Vagina (tissue), 2 donors: ENCODE measurements around the gene CACNA2D1. TPM values are rescaled to one million over a fixed set of nuclear protein-coding genes. Genes with fewer than 3 reads are reported as not detected.

Source experiments
- DNase-seq, 2 donors: peaks; one replicate each; pipeline ENCODE4 v3.0.0-alpha.2; 2017; ENCODE audit errors: extremely low spot score in 2 of 2
- H3K27ac ChIP-seq: fragments of 200-600 bp; sonication (generic); one replicate; pipeline ENCODE4 v1.5.1; 2019
- H3K27me3 ChIP-seq: fragments of 200-600 bp; sonication (generic); one replicate; pipeline ENCODE4 v1.5.1; 2019
- H3K36me3 ChIP-seq, 2 donors: fragments of 200-600 bp; sonication (generic); one replicate each; pipeline ENCODE4 v1.5.1; 2017 to 2019
- H3K4me1 ChIP-seq: fragments of 200-600 bp; sonication (generic); one replicate; pipeline ENCODE4 v1.5.1; 2019
- H3K4me3 ChIP-seq, 2 donors: fragments of 200-600 bp; sonication (generic); 1 replicate in 1 of 2; 2 replicates in 1 of 2; pipeline ENCODE4 v1.5.1; 2016 to 2019
- H3K9me3 ChIP-seq: fragments of 200-600 bp; sonication (generic); one replicate; pipeline ENCODE4 v1.5.1; 2019
- CTCF ChIP-seq, 3 experiments: fragments of 450-650 bp in 2 of 3; fragments of 200-600 bp in 1 of 3; sonication (generic) in 1 of 3; IDR thresholded peaks; one replicate each; pipeline ENCODE4 v1.5.1; 2017 to 2019; ENCODE audit warnings: antibody characterized with exemption in 3 of 3, mild to moderate bottlenecking in 2 of 3, moderate library complexity in 2 of 3
- POLR2A ChIP-seq, 2 donors: fragments of 450-650 bp; IDR thresholded peaks; one replicate each; pipeline ENCODE4 v1.6.1; 2017; ENCODE audit warnings: antibody characterized with exemption in 2 of 2, mild to moderate bottlenecking in 2 of 2, moderate library complexity in 2 of 2
- POLR2AphosphoS5 ChIP-seq, 2 donors: sonication (generic); formaldehyde crosslinking; IDR thresholded peaks; one replicate each; pipeline ENCODE4 v1.9.0; 2017; ENCODE audit warnings: antibody characterized with exemption in 2 of 2, mild to moderate bottlenecking in 2 of 2, low read depth in 1 of 2; ENCODE audit not compliant: insufficient read depth in 1 of 2
- intact Hi-C: fragments of 100-400 bp; cut with DNase I; formaldehyde crosslinking; loops from one replicate; pipeline ENCODE4 v1.15.1; 2023
- total RNA-seq: library from RNA; depleted of rRNA; stranded (reverse); fragments of >200 nt; gene quantifications from one replicate; pipeline ENCODE4 v1.2.3, GENCODE V29; 2016

CACNA2D1 gene
- total RNA-seq, 1 donor from 2014 or later = 16.9 TPM

- Histone ChIP-seq H3K27ac (no peak overlapping the region), H3K9me3 (no peaks in the 10 kb centered on the region), H3K4me3 (no peak overlapping the region), H3K27me3 (no peaks in the 10 kb centered on the region), H3K4me1 (no peaks in the 10 kb centered on the region), H3K36me3 (no peaks in the 10 kb centered on the region)
- TF ChIP-seq POLR2AphosphoS5 (IDR thresholded peaks at IDR 0.05; ENCODE audit: insufficient read depth in 1 of 2, low read depth in 1 of 2) (no peak), POLR2A (IDR thresholded peaks at IDR 0.05) (no peak), CTCF (IDR thresholded peaks at IDR 0.05) (no peak)
- no peak for DNase-seq
- intact Hi-C loops = no loop called here
Observed at GRCh38 chr7:82175319-82175718, 268.3 kb downstream of the CACNA2D1 start.

GRCh38 chr7:82173400-82174021, 270.1 kb downstream of the CACNA2D1 start:
- H3K36me3 ChIP-seq = no peaks in the 10 kb centered on the region
- no peaks in the 10 kb centered on the region for H3K27me3 ChIP-seq
- intact Hi-C loops = no loop called here
- no peaks in the 10 kb centered on the region for H3K9me3 ChIP-seq
- TF ChIP-seq CTCF (IDR thresholded peaks at IDR 0.05) (no peak), POLR2AphosphoS5 (IDR thresholded peaks at IDR 0.05; ENCODE audit: insufficient read depth in 1 of 2, low read depth in 1 of 2) (no peak), POLR2A (IDR thresholded peaks at IDR 0.05) (no peak)
- H3K4me1 ChIP-seq = no peaks in the 10 kb centered on the region
- H3K4me3 ChIP-seq = no peak overlapping the region
- H3K27ac ChIP-seq = no peak overlapping the region
- DNase-seq = no peak

GRCh38 chr7:82172881-82173280, 270.7 kb downstream of the CACNA2D1 start:
- H3K4me1 ChIP-seq = no peaks in the 10 kb centered on the region
- DNase-seq = no peak
- no peak overlapping the region for H3K4me3 ChIP-seq
- intact Hi-C loops = no loop called here
- no peak for TF ChIP-seq POLR2AphosphoS5 (IDR thresholded peaks at IDR 0.05; ENCODE audit: insufficient read depth in 1 of 2, low read depth in 1 of 2)
- no peak for TF ChIP-seq CTCF (IDR thresholded peaks at IDR 0.05)
- TF ChIP-seq POLR2A (IDR thresholded peaks at IDR 0.05) = no peak
- H3K9me3 ChIP-seq = no peaks in the 10 kb centered on the region
- H3K27ac ChIP-seq = no peak overlapping the region
- H3K27me3 ChIP-seq = no peaks in the 10 kb centered on the region
- no peaks in the 10 kb centered on the region for H3K36me3 ChIP-seq

GRCh38 chr7:82172017-82172416, 271.6 kb downstream of the CACNA2D1 start:
- no peak for TF ChIP-seq CTCF (IDR thresholded peaks at IDR 0.05)
- Histone ChIP-seq H3K36me3 (no peaks in the 10 kb centered on the region), H3K9me3 (no peaks in the 10 kb centered on the region), H3K27me3 (no peaks in the 10 kb centered on the region), H3K4me3 (no peak overlapping the region), H3K4me1 (no peaks in the 10 kb centered on the region), H3K27ac (no peak overlapping the region)
- intact Hi-C loops = no loop called here
- DNase-seq = no peak

GRCh38 chr7:82167558-82168314, 275.8 kb downstream of the CACNA2D1 start:
- Histone ChIP-seq H3K4me1 (no peaks in the 10 kb centered on the region), H3K9me3 (no peaks in the 10 kb centered on the region), H3K4me3 (no peak overlapping the region), H3K36me3 (no peaks in the 10 kb centered on the region), H3K27ac (no peak overlapping the region), H3K27me3 (no peaks in the 10 kb centered on the region)
- TF ChIP-seq POLR2AphosphoS5 (IDR thresholded peaks at IDR 0.05; ENCODE audit: insufficient read depth in 1 of 2, low read depth in 1 of 2) (no peak), POLR2A (IDR thresholded peaks at IDR 0.05) (no peak), CTCF (IDR thresholded peaks at IDR 0.05) (no peak)
- intact Hi-C loops = no loop called here
- no peak for DNase-seq
